ENCODE results near the gene DCUN1D3.
"Not testable (repeated sequence)": the region's sequence is repeated elsewhere in the genome, so short reads cannot be mapped to it uniquely, and the experiment has no call there.

DCUN1D3 gene

GRCh38 chr16:20862162-20862960 lies 37.8 kb downstream of the DCUN1D3 start:
- no peak for DNase-seq (ENCODE audit: low spot score)

GRCh38 chr16:20860995-20861394 lies 39.2 kb downstream of the DCUN1D3 start:
- not testable (repeated sequence) for DNase-seq (ENCODE audit: low spot score)

DNA sequence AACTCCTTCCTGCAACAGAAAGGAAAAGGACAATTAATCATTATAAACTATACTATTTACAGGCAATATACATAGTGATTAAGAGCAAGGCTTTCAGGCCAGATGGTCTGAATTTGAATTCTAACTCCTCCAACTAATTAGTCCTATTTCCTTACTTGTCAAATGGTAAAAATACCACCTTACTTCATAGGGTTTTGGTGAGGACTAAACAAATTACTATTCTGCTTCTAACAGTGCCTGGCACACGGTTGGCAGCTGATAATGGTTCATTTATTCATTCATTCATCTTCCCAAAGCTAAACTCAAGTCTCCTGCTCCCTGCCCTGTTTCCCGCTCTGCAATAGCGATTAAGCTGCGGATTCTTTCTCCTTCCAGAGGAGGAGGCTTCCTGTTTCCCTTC lies 39.8 kb downstream of the DCUN1D3 start:
- no peak for DNase-seq (ENCODE audit: low spot score)

- DNase-seq (ENCODE audit: low spot score) = no peak
Measured at GRCh38 chr16:20859699-20860098, 40.5 kb downstream of the DCUN1D3 start.

DNA sequence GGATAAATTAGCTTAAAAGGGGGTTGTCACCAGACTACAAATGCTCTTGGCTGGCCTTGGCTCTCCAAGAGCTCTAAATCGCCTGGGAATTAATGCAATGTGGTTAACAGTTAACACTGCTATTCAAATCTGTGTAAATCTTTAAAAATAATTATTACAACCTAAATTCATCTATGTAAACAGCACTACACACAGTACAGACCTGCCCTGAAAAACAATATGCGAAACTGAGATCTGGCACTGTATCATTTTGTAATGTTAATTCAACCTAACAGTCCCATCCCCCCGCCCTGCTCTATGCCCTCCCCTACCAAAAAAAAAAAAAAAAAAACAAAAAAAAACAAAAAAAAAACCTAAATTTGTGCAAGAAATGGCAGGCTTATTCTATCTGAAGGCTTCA lies 40.9 kb downstream of the DCUN1D3 start:
- DNase-seq (ENCODE audit: low spot score) = no peak

DNA sequence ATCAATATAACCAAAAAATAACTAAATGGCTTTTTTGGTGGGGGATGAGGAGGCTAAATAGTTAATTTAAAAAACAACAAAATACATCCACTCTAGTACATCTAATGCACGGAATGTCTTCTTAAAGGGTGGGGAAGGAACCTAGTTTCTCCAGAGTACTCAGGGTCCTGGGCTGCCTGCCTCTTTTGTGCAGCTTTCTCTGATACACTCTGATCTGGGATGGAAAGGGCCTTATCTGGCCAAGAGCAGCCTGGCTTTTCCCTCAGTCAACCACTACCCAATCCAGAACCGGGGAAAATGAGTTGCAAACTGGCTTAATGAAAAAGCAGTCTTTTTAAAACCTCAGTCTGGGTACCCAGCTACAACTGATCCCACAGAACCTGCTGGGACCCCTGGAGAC lies 42.9 kb downstream of the DCUN1D3 start:
- no peak for DNase-seq (ENCODE audit: low spot score)

GRCh38 chr16:20854963-20855362 lies 45.2 kb downstream of the DCUN1D3 start:
- DNase-seq (ENCODE audit: low spot score) = no peak

- DNase-seq (ENCODE audit: low spot score) = no peak
Measured at GRCh38 chr16:20853981-20854620, 46.1 kb downstream of the DCUN1D3 start.

DNA sequence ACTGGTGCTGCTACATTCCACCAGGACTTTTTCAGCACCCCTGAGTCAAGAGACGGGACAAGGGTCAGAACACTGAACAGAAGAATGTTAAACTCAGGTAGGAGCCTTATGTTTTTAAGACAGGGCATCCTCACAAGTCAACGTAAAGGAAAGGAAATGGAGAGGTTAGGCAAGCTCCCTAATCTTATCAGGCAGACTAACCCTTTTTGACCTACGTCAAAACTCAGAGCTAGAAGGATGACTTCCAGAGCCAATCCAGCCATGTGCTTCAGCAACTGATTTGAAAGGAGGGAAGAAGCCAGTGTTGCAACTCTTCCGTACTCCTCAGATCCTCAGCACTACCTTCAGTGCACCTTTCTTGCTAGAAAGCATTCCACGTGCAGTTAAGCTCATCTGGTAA lies 47.0 kb downstream of the DCUN1D3 start:
- no peak for DNase-seq (ENCODE audit: low spot score)

DNA sequence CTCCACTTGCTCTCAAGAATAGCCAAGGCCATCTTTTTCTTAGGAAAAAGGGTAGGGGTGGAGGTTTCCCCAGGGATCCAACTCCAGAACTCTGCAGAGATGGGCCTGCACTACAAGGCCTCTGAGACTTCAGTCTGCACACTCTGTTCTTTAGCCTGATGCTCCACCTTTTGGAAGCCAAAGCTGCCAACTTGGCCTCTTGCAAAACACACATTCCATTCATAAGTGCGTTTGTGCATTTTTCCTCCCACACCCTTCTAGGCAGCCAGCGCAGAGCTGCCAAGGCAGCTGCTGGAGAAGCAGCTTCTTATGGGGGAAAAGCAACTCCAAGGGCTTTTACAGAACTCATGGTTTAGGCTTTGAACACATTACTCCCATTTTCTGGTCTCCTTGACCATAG lies 48.6 kb downstream of the DCUN1D3 start:
- DNase-seq (ENCODE audit: low spot score) = peak; percentile 13

GRCh38 chr16:20850981-20851380 lies 49.2 kb downstream of the DCUN1D3 start:
- no peak for DNase-seq (ENCODE audit: low spot score)

DNA sequence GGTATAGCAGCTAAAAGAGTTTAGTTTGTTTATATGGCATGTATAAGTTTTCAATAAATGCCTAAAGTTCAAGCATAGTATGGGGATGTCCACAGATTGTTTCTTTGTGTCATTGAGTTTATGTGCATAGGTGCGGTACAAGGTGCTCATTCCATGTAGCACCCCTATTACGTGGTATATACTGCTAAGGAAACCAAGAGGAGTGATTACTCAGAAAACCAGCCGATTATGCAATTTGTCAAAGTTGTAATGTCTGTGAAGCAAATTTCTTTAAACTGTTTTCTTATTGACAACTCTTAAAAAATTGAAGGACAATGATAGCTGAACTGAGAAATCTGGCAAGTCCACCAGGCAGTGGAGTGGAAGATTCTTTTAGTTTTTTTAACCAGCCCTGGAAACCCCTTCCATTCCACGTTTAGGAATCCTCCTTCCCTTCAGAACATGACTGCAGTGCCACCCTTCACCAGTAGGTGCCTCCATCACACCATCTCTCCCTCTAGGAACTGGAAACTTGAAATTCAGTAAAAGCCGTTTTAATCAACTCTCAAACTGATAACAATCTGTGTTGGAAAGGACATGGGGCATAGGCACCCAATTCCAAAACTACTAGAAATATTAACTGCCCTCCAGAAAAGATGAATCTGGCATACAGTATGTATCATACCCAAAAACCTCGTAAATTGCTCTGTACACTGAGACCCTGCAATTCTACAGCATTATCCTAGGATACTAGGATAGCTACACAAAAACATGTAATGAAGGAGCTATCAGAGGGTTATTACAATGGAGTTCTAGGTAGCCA lies 50.4 kb downstream of the DCUN1D3 start:
- peak; percentile 13 for DNase-seq (ENCODE audit: low spot score)

DNA sequence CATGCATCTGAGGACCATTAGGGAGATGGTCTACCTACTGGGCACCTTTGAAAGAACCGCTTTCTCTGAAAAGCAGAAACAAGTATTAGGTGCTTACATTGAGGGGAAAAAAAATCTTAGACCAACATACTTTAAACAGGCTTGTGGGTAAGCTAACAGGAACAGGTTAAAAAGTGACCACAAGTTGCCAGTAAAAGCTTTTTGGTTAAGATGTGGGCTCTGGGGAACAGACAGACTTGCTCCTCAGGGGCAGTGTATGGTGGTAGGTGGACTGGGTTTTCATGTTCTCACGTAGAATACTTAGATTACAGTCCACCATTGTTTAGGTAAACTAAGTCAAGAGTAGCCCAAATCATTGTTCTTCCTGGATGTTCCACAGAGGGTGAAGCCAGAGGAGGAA lies 52.6 kb downstream of the DCUN1D3 start:
- DNase-seq (ENCODE audit: low spot score) = no peak

DNA sequence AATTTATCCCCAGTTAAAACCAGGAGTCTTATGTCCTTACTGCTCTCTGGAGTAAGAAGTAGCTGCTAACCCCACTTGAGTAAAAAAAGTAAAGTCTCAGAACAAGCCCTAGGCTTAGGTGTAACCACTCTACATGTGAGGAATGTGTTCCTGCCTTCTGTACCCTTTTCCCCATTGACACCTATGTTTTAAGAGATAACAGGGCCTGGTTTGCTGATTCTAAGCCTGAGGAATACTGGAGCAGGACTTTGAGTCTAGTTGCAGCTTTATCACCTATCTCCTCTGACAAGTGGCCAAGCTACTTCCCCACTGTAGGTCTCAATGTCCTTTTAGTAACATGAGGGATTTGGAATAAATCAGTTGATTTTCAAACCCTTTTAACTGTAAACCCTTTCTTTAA lies 53.6 kb downstream of the DCUN1D3 start:
- DNase-seq (ENCODE audit: low spot score) = no peak

- DNase-seq (ENCODE audit: low spot score) = no peak
Measured at GRCh38 chr16:20846030-20846429, 54.1 kb downstream of the DCUN1D3 start.

DNA sequence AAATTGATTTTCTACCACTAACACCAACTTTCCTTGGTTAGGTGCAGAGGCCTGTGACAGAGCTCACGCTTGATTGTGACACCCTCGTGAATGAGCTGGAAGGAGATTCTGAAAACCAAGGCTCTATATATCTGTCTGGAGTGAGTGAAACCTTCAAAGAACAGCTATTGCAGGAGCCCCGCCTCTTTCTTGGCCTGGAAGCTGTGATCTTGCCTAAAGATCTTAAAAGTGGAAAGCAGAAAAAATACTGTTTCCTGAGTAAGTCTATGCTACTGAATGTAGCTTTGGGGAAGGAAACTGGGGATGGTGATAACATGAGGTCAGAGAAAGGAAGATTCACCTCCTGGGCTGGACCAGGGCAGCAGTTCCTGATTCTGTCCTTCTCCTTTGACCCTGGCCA lies 55.6 kb downstream of the DCUN1D3 start:
- DNase-seq (ENCODE audit: low spot score) = no peak

DNA sequence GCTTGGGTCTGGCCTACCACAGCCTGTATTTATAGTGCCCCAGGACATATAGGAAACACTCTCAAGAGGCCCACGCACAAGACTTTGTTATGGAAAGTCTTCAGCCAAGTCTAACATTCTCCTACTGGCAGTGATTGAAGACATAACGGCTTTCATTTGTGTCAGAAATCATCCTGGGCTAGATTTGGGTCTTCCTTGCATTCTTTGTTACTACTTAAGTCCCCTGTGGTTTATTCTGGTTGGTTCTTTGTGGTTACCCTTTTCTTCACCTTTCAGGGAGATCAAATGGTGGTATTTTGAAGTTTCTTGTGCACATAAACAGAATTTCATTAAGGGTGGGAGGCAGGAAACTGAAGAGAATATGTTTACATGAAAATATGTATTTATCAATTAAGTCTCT lies 56.1 kb downstream of the DCUN1D3 start:
- no peak for DNase-seq (ENCODE audit: low spot score)

DNA sequence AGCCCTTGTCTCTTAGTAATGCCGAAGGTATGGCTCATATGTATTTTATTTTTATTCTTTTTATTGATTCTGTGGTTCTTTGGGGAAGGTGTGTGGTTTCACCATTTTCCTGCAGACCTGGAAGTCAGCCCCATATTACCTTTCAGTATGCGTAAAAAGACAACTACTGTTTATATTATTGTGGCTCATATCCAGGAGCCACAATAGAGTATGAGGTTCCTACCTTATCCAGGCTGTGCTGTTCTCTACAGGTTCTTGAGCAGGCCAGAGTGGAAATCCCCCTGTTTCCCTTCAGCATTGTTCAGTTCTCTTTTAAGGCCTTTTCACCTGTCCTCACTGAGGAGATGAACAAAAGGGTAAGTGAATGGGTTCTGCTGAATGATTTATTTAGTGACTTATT lies 60.7 kb downstream of the DCUN1D3 start:
- DNase-seq (ENCODE audit: low spot score) = no peak

GRCh38 chr16:20838240-20838639 lies 61.9 kb downstream of the DCUN1D3 start:
- no peak for DNase-seq (ENCODE audit: low spot score)

DNA sequence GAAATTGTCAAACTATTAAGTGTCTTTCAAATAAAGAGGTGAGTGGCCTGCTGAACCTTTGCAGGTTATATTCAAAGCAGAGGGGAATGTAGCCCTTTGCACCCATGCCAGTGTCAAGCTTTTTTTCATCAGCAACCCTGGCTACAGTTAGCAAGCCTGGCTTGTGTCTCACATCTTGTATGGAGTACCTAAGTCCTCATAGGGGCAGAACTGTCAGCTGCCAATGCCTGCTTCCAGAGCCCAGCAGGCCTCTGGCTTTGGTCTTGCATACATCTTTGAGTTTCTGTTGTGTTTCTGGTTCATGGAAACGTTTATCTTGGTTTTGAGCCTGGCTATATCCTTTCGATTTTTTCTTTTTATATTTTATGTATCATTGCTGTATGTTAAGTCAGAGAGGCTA lies 67.1 kb downstream of the DCUN1D3 start:
- no peak for DNase-seq (ENCODE audit: low spot score)

- no peak for DNase-seq (ENCODE audit: low spot score)
Measured at GRCh38 chr16:20830372-20830771, 69.8 kb downstream of the DCUN1D3 start.

DNA sequence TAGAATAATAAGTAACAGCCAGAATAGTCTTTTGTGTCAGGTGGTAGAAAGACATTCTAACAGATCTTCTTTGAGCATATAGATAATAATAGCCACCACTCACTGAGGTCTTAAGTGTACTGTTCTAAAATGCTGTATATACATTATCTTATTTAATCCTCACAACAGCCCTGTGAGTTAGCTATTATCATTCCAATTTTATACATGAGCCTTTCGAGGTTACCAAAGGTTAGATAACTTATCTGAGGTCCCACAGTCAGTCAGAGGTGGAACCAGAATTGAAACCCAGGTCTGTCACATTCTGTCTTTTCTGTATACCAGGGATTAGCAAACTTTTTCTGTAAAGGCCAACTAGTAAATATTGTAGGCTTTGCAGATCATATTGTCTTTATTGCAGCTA lies 70.6 kb downstream of the DCUN1D3 start:
- no peak for DNase-seq (ENCODE audit: low spot score)

DNA sequence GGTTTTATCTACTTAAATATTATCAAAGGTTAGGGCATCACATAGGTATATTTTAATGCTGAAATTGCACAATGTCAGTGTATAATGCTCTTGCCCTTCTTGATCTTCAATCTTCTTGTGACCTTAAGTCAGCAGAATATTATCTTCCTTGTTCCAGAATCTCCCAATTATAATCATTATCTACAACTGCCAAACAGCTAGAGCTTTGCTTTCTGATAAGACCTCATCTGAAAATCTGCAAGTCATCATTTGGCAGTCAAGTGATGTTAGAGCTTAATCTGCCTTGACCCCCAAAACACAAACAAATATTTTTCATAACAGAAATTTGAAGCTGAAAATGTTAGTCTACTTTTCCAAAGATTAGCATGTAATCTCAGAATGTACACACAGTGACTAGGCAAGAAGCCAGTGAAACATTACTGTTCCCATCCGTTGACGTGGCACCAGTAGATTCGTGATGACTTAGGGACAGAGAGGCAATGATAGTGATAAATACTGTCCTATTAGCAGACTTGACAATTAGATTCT lies 74.1 kb downstream of the DCUN1D3 start:
- DNase-seq (ENCODE audit: low spot score) = no peak

Measured in HuH-7.5 (cell line).